Uterus (tissue), 2 donors: ENCODE data around the gene RNPEP.

Source experiments
- CTCF ChIP-seq, 4 experiments: fragments of 200-600 bp in 2 of 4; fragments of 450-650 bp in 2 of 4; sonication (generic) in 2 of 4; IDR thresholded peaks; one replicate each; pipeline ENCODE4 v1.5.1; 2016 to 2019; ENCODE audit warnings: antibody characterized with exemption in 4 of 4, mild to moderate bottlenecking in 2 of 4, moderate library complexity in 1 of 4
- POLR2A ChIP-seq, 2 donors: fragments of 450-650 bp; IDR thresholded peaks; one replicate each; pipeline ENCODE4 v1.6.1; 2016; ENCODE audit warnings: antibody characterized with exemption in 2 of 2, mild to moderate bottlenecking in 1 of 2, moderate library complexity in 1 of 2

- TF ChIP-seq CTCF (IDR thresholded peaks at IDR 0.05): peak; percentile 7 to 30 (median 18)
- no peak for TF ChIP-seq POLR2A (IDR thresholded peaks at IDR 0.05)
These were observed 23.5 kb downstream of the RNPEP start for GRCh38 chr1:202005958-202006357.
